AML-193 (cell line): ENCODE measurements around the gene ARPC1B.
A peak's percentile ranks its signal among the peaks of the same experiment; 100 is the strongest.
"Not testable (repeated sequence)": the region's sequence is repeated elsewhere in the genome, so short reads cannot be mapped to it uniquely, and the experiment has no call there.

Source experiments
- DNase-seq, 2 experiments: peaks; one replicate each; lab custom pipeline; 2025; lab: John Stamatoyannopoulos, UW

The ARPC1B gene

DNA sequence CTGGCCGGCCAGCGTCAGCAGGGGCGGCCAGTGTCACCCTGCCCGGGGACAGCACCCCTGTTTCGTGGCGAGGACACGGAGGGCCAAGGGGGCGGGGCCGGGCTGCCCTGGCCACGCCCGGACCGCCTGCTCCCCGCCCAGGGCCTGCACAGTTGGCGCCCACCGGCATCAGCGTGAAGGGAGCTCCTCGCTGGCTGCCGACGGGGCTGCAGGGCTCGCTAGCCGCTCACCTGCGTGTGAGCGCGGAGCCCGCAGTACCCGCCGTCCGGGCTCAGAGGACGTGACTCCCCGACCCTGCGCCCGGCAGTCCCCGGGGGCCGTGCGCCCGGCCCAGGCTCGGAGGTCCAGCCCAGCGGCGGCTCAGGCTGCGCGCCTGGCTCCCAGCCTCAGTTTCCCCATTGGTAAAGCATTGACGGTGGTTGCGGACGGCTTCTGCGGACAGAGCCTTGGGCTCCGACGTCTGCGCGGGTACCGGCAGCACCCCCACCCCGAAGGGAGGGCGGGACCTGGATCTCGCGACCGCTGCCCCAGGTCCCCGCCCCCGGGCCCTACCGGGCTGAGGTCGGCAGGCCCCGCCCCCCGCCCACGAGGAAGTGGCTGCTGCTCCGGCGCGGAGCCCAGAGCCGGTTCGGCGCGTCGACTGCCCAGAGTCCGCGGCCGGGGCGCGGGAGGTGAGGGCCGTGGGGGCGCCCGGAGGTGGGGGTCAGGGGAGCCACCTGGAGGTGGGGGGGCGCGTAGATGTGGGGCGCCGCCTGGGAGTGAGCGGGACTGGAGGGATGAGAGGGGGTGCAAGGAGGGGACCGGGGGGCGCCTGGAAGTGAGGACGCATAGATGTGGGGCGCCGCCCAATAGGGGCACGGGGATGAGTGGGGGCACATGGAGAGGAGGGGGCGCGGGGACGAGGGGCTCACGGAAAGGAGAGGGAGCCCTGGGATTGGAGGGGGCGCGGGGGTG lies at the start of gene ARPC1B:
Gene ARPC1B (plus strand): TSS at position 620 of the 954 bp plus-strand sequence. CDS start 10,985 bp downstream, outside the sequence.
- peak; percentile 48 to 72 for DNase-seq

- DNase-seq: no peak
Measured at GRCh38 chr7:99325001-99325493, 49.5 kb upstream of the ARPC1B start.

- peak; percentile 80 to 82 for DNase-seq
Measured at GRCh38 chr7:99325592-99326407, 48.7 kb upstream of the ARPC1B start, which contains the start of gene ARPC1A. Gene ARPC1A (plus strand): TSS chr7:99325898. CDS start chr7:99333354, 7,456 bp downstream.

GRCh38 chr7:99326408-99326782 lies 48.1 kb upstream of the ARPC1B start:
- DNase-seq: no peak

DNA sequence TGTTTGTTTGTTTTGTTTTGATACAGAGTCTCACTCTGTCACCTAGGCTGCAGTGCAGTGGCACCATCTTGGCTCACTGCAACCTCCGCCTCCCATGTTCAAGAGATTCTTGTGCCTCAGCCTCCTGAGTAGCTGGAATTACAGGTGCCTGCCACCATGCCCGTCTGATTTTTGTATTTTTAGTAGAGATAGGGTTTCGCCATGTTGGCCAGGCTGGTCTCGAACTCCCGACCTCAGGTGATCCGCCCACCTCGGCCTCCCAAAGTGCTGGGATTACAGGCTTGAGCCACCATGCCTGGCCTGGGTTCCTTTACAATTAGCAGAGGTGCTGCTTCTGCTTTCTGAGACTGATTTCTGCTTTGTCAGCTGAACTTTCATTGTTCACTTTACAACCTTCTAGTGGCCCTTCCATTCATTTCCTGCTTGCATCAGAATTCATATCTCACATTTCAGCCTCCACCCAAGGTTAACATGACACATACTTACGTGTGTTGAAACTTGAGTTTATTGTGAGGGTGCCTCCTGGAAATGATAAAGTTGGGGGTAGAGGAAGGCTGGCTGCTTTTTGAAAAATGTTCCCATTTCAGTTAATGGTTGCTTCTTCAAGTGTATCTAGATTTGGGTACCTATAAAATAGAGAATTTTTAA lies 44.1 kb upstream of the ARPC1B start:
- DNase-seq: peak; percentile 93

- DNase-seq: no peak
Measured at GRCh38 chr7:99331002-99331401, 43.5 kb upstream of the ARPC1B start.

- DNase-seq: no peak
Measured at GRCh38 chr7:99339595-99339994, 34.9 kb upstream of the ARPC1B start.

DNA sequence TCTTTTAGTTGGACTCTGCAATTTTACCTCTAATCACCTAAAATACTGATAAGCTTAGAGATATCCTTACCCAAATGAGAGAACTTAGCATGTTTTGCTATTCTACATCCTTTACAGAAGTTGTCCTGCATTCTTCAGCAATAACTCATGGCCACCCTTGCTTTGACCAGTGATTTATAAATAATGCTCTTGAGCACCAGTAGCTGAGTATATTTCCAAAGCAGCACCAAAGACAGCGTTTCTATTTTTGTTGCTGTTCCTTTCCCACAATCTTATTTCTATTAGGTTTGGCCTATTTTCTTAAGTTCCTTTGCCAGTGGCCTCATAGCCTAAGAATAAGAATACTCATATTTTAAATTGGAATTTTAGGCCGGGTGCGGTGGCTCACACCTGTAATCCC lies 33.9 kb upstream of the ARPC1B start:
- DNase-seq: no peak

DNA sequence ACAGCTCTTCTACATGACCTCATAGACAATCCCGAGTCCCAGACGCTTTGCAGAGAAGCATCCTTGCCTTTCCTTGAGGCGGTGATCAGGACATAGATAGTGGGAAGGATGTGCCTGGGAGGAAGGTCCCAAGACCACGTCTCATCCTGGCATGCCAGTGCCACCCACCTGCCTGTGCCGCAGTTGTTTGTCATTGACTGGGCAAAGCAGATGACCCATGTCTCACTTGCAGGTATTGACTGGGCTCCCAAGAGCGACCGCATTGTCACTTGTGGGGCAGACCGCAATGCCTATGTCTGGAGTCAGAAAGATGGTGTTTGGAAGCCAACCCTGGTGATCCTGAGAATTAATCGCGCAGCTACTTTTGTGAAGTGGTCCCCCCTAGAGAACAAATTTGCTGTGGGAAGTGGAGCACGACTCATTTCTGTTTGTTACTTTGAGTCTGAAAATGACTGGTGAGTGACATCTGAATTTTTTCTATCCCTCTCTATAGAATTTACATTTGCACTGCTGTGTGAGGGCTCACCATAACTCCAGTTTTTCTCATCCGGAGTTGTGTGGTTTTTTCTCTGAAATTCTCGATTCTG lies 30.4 kb upstream of the ARPC1B start:
- no peak for DNase-seq

GRCh38 chr7:99350641-99351040 lies 23.9 kb upstream of the ARPC1B start:
- DNase-seq: not testable (repeated sequence)

- no peak for DNase-seq
Measured at GRCh38 chr7:99352247-99352646, 22.3 kb upstream of the ARPC1B start.

GRCh38 chr7:99355098-99355497 lies 19.4 kb upstream of the ARPC1B start:
- no peak for DNase-seq

- DNase-seq: no peak
Measured at GRCh38 chr7:99357701-99358490, 16.6 kb upstream of the ARPC1B start.

DNA sequence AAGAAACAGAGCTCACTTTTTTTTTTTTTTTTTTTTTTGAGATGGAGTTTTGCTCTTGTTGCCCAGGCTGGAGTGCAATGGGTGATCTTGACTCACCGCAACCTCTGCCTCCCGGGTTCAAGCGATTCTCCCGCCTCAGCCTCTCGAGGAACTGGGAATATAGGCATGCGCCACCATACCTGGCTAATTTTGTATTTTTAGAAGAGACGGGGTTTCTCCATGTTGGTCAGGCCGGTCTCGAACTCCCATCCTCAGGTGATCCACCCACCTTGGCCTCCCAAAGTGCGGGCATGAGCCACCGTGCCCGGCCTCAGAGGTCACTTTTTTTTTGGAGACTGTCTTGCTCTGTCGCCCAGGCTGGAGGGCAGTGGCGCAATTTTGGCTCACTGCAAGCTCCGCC lies 16.0 kb upstream of the ARPC1B start:
- not testable (repeated sequence) for DNase-seq

DNA sequence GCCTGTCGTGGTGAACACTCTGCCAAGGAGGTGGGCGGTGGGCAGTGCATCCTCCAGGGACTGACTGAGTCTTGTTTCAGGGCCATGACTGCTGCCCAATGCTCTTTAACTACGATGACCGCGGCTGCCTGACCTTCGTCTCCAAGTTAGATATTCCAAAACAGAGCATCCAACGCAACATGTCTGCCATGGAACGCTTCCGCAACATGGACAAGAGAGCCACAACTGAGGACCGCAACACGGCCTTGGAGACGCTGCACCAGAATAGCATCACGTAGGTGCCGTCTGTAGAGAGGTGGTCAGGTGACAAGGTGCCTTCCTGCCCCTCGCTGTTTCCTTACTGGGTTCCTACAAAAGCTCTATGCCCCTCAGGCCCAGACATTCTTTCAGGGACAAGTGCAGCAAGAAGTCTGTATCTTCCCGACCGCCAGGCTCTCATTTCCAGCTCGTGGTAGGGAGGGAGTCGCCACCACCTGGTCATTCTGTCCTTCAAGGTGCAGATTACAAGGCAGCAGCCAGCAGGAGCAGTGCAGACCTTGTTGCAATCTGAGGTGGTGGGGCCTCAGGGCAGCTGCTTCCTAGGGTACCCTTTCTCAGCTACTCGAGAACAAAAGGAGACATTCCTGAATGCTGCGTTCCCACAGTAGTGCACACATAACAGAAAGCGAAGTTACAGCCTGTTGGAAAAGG lies 14.9 kb upstream of the ARPC1B start:
- DNase-seq: no peak

- no peak for DNase-seq
Measured at GRCh38 chr7:99362801-99363200, 11.7 kb upstream of the ARPC1B start.

DNA sequence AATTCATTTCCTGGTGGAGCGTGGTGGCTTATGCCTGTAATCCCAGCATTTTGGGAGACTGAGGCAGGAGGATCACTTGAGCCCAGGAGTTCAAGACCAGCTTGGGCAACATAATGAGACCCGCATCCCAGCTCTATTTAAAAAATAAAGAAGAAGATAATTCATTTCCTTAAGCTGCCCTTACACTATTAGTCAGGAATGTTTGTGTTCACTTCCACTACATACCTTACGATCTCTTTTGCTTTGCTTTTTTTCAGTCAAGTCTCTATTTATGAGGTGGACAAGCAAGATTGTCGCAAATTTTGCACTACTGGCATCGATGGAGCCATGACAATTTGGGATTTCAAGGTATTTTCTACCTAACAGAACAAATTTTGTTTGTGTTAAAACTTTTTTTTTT lies 11.2 kb upstream of the ARPC1B start:
- DNase-seq: no peak

GRCh38 chr7:99365318-99366141 lies 9.0 kb upstream of the ARPC1B start:
- peak; percentile 2 to 8 for DNase-seq

DNA sequence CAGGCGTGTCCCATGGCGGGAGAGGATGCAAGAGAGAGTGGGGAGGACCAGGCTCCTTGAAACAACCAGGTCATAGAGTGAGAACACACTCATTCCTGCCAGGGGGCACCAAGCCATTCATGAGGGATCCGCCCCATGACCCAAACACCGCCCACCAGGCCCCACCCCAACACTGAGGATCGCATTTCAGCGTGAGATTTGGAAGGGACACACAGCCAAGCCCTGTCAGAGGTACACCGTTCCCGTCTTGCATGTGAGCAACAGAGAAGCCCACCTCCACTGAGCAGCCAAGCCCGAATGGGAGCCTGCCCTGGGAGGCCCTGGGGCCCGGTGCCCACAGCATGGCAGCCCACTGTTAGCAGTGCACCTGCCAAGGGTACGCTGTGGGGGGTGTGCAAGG lies 7.9 kb upstream of the ARPC1B start:
- no peak for DNase-seq
